Measurements from ENCODE around the gene MRPS24.

MRPS24 gene

DNA sequence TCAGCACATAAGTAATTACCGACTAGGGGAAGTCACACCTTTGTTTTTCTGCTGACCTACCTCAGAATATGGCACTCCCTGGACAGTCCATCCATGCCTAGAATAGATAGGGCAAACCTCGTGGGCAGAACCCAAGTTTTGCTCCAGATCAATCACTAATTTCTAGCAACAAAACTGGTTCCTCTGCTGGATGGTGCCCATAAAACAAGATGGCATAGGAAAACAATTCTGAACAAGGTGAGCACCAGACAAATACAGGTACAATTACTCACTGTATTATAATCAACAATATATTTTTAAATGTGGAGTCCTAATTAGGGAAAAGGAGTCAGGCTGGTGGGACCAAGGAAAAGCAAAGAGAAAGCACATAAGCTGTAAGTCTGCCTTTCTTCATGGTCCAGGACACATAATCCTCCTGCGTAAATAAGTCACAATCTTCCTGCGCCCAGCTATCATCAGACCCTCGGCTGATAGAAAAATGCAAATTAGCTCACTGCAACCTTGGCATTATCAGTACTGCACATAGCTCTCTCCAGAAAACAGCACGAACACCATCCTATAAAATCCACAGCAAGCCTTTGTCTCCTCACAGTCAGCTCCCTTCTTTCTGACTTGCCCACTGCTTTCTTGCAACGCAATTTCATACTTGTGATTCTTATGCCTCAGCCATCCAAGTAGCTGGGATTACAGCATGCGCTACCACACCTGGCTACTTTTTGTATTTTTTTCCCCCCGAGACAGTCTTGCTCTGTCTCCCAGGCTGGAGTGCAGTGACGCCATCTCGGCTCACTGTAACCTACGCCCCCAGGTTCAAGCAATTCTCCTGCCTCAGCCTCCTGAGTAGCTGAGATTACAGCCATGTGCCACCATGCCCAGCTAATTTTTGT is 22.0 kb upstream of the MRPS24 start:
- no peak for DNase-seq (ENCODE audit: extremely low read depth, insufficient read length)

GRCh38 chr7:43890468-43890867 is 21.2 kb upstream of the MRPS24 start:
- no peak for DNase-seq (ENCODE audit: extremely low read depth, insufficient read length)
- H3K4me3 ChIP-seq (replicated peaks; ENCODE audit: low read depth, low read length), result no peak overlapping the region
- H3K27me3 ChIP-seq (replicated peaks; ENCODE audit: control insufficient read depth, insufficient read depth, low read length), result no peaks in the 10 kb centered on the region
- no peaks in the 10 kb centered on the region; the same call in 1 of the 2 replicates for H3K36me3 ChIP-seq (ENCODE audit: control insufficient read depth, insufficient read depth, low read length)
- no peak for TF ChIP-seq CTCF (IDR thresholded peaks at IDR 0.05; ENCODE audit: insufficient read depth, low read length, poor library complexity, severe bottlenecking)

More for the DNA sequence above, 22.0 kb upstream of the MRPS24 start:
- no peaks in the 10 kb centered on the region; the same call in 1 of the 2 replicates for H3K36me3 ChIP-seq (ENCODE audit: control insufficient read depth, insufficient read depth, low read length)
- H3K4me3 ChIP-seq (replicated peaks; ENCODE audit: low read depth, low read length), result no peak overlapping the region
- TF ChIP-seq CTCF (IDR thresholded peaks at IDR 0.05; ENCODE audit: insufficient read depth, low read length, poor library complexity, severe bottlenecking), result no peak
- H3K27me3 ChIP-seq (replicated peaks; ENCODE audit: control insufficient read depth, insufficient read depth, low read length), result no peaks in the 10 kb centered on the region

- Histone ChIP-seq H3K36me3 (ENCODE audit: control insufficient read depth, insufficient read depth, low read length) (no peaks in the 10 kb centered on the region; the same call in 1 of the 2 replicates), H3K4me3 (replicated peaks; ENCODE audit: low read depth, low read length) (no peak overlapping the region), H3K27me3 (replicated peaks; ENCODE audit: control insufficient read depth, insufficient read depth, low read length) (no peaks in the 10 kb centered on the region)
- no peak for DNase-seq (ENCODE audit: extremely low read depth, insufficient read length)
- TF ChIP-seq CTCF (IDR thresholded peaks at IDR 0.05; ENCODE audit: insufficient read depth, low read length, poor library complexity, severe bottlenecking), result no peak
Observed at GRCh38 chr7:43888993-43889945, 20.0 kb upstream of the MRPS24 start.

DNA sequence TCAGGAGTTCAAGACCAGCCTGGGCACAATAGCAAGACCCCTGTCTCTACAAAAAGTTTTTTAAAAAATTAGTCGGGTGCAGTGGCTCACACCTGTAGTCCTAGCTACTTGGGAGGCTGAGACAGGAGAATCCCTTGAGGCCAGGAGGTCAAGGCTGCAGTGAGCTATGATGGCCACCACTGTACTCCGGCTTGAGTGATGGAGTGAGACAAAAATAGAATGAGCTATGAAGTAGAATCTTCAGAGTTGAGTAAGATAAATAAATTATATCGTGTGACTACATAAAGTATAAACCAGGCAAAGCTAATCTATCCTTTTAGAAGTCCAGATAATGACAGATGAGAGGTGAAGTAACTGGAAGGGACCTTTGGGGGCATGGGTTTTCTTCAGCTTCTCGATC is 15.3 kb upstream of the MRPS24 start:
- H3K36me3 ChIP-seq (ENCODE audit: control insufficient read depth, insufficient read depth, low read length), result peaks cover 6% of the 10 kb centered on the region
- no peak overlapping the region for H3K4me3 ChIP-seq (replicated peaks; ENCODE audit: low read depth, low read length)
- H3K27me3 ChIP-seq (replicated peaks; ENCODE audit: control insufficient read depth, insufficient read depth, low read length), result no peaks in the 10 kb centered on the region
- no peak for DNase-seq (ENCODE audit: extremely low read depth, insufficient read length)
- TF ChIP-seq CTCF (IDR thresholded peaks at IDR 0.05; ENCODE audit: insufficient read depth, low read length, poor library complexity, severe bottlenecking), result no peak

DNA sequence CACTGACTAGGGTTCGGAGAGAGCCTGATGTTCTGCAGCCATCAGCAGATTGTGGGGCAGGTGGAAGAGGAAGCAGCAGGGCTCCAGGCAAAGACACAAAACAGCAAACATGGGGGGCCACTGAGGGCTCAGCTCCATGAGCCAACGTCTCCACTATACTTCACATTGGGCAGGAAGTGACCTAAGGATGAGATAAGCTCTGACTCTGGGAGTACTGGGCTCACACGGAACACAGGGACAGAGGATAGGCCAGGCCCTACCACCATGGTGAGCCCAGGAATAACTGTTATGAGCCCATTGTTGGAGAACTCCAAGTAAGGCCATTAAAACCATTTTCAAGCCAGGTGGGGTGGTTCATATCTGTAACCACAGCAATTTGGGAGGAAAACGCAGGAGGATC is 14.9 kb upstream of the MRPS24 start:
- Histone ChIP-seq H3K27me3 (replicated peaks; ENCODE audit: control insufficient read depth, insufficient read depth, low read length) (no peaks in the 10 kb centered on the region), H3K4me3 (replicated peaks; ENCODE audit: low read depth, low read length) (no peak overlapping the region), H3K36me3 (ENCODE audit: control insufficient read depth, insufficient read depth, low read length) (peaks cover 6% of the 10 kb centered on the region)
- no peak for TF ChIP-seq CTCF (IDR thresholded peaks at IDR 0.05; ENCODE audit: insufficient read depth, low read length, poor library complexity, severe bottlenecking)
- no peak for DNase-seq (ENCODE audit: extremely low read depth, insufficient read length)

All from GM06990 (cell line).